Esophagus (tissue), 2 donors: Measurements from ENCODE around the gene LDHAL6B. TPM values are rescaled to one million over a fixed set of nuclear protein-coding genes. Genes with fewer than 3 reads are reported as not detected.

Source experiments
- H3K27ac ChIP-seq, 2 donors: one replicate each; pipeline ENCODE4 v1.5.1; 2013; ENCODE audit warnings: low read depth in 2 of 2, mild to moderate bottlenecking in 2 of 2, inconsistent platforms in 1 of 2, low read length in 1 of 2, moderate library complexity in 1 of 2
- H3K27me3 ChIP-seq, 2 donors: one replicate each; pipeline ENCODE4 v1.6.1; 2013; ENCODE audit warnings: low read length in 2 of 2, control low read depth in 1 of 2, mild to moderate bottlenecking in 1 of 2; ENCODE audit not compliant: insufficient read depth in 2 of 2, control insufficient read depth in 1 of 2
- H3K36me3 ChIP-seq, 2 donors: one replicate each; pipeline ENCODE4 v1.6.1; 2013; ENCODE audit warnings: low read length in 1 of 2; ENCODE audit not compliant: control insufficient read depth in 2 of 2, insufficient read depth in 2 of 2
- H3K4me1 ChIP-seq, 2 donors: one replicate each; pipeline ENCODE4 v1.6.1; 2013; ENCODE audit warnings: low read length in 1 of 2; ENCODE audit not compliant: control insufficient read depth in 2 of 2, insufficient read depth in 2 of 2
- H3K4me3 ChIP-seq, 2 donors: one replicate each; pipeline ENCODE4 v1.5.1; 2013; ENCODE audit warnings: low read length in 2 of 2, mild to moderate bottlenecking in 2 of 2, low read depth in 1 of 2, moderate library complexity in 1 of 2
- H3K9me3 ChIP-seq, 2 donors: one replicate each; pipeline ENCODE4 v1.6.1; 2013; ENCODE audit warnings: mild to moderate bottlenecking in 2 of 2, low read depth in 1 of 2, low read length in 1 of 2, moderate library complexity in 1 of 2; ENCODE audit not compliant: control insufficient read depth in 2 of 2, insufficient read depth in 1 of 2
- WGBS, 2 donors: extraction: QIAGEN DNeasy Blood & Tissue Kit; methylation state at CpG; one replicate each; pipeline ENCODE4 v1.1.7; 2013; 5-methylcytosine and 5-hydroxymethylcytosine counted together
- polyA plus RNA-seq, 2 donors: library from polyadenylated mRNA; stranded (reverse); fragments of 200-250 nt; gene quantifications; one replicate each; pipeline ENCODE4 v1.2.3, GENCODE V29; 2013
- donor health status: healthy with polysubstance abuse.
- donor health status: Bipolar disorder and iron deficiency.

The LDHAL6B gene
- polyA plus RNA-seq, 2 donors = not detected

DNA sequence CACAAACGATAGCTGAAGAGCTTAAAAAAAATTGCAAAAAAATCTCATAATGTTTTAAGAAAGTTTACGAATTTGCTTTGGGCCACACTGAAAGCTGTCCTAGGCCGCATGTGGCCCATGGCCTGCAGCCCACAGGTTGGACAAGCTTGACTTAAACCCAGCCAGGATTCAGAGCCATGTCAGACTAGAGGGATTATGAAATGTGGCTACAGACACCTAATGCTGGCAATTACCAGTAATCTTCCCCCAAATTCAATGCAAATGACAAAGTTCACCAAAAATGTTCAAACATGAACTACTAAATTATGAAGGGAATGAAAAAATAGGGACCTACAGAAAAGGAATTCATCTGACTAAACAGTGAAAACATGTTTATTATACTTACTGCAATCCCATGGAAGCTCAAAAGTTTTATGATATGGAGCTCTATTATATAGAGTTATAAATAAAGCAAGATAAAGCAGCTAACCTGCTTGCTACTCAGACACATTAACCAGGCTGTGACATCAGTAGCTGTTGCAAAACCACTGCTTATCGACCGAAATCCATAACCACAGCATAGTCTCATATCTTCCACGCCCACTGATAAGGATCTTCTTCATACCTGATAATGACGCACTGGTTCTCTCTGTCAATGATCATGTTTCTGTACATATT is 49.2 kb downstream of the LDHAL6B start:
- H3K27me3 ChIP-seq = no peaks in the 10 kb centered on the region
- no peaks in the 10 kb centered on the region for H3K9me3 ChIP-seq
- H3K27ac ChIP-seq = no peak overlapping the region
- H3K4me1 ChIP-seq = peaks cover 0 to 3% of the 10 kb centered on the region in 2 donors
- WGBS, 2 donors = 66 to 84% methylated on average over 7 of the region's 7 CpGs
- no peak overlapping the region for H3K4me3 ChIP-seq
- H3K36me3 ChIP-seq = no peaks in the 10 kb centered on the region

DNA sequence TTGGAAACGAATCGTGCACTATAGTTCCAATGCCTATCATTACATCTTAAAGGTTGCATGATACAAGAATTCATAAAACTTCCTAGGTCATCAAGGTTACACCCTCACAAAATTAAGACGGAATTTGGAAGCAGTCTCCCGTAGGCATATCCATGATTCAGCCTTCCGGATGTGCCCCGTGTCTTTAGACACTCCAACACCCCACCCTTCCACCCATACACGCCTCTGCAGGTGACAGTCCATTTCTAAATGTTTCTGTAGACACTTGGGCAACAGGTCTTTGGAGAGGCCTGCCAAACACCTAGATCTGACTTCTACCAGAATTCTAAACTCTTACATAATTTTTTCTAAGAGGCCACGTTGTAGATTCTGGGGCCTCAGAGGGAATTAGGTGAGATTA is 49.8 kb downstream of the LDHAL6B start:
- Histone ChIP-seq H3K27me3 (no peaks in the 10 kb centered on the region), H3K4me1 (peaks cover 0 to 2% of the 10 kb centered on the region in 2 donors), H3K36me3 (no peaks in the 10 kb centered on the region), H3K27ac (no peak overlapping the region), H3K9me3 (no peaks in the 10 kb centered on the region), H3K4me3 (no peak overlapping the region)
- WGBS, 2 donors = 59 to 61% methylated on average over 8 of the region's 8 CpGs

DNA sequence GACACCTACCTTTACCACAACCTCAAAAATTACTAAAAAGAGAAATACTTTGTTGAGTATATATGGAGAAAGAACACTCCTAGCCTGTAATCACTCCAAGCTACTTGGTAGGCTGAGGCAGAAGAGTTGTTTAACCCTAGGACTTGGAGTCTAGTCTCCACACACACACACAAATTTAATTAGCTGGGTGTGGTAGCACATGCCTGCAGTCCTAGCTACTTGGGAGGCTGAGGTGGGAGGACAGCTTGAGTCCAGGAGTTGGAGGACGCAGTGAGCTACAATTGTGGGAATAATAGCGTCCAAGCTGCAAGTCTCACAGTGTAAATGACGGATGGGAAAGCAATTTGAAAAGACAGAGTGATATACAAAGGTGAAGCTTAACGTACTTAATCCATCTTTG is 50.5 kb downstream of the LDHAL6B start:
- WGBS, 2 donors = 63 to 64% methylated on average over 4 of the region's 4 CpGs
- H3K9me3 ChIP-seq = no peaks in the 10 kb centered on the region
- peaks cover 0 to 2% of the 10 kb centered on the region in 2 donors for H3K4me1 ChIP-seq
- H3K27me3 ChIP-seq = no peaks in the 10 kb centered on the region
- no peak overlapping the region for H3K4me3 ChIP-seq
- H3K27ac ChIP-seq = no peak overlapping the region
- no peaks in the 10 kb centered on the region for H3K36me3 ChIP-seq

Other genes with a start within 250 kb of the LDHAL6B start
- gene RNF111, start 219.2 kb upstream of the LDHAL6B start, polyA plus RNA-seq = 1 to 10 TPM; 7.6 to 9.7 TPM
- 10 to 100 TPM in 1 of 2 donors, 1 to 10 TPM in 1; 5.9 to 19.3 TPM for gene CCNB2, start 101.7 kb upstream of the LDHAL6B start, polyA plus RNA-seq
- gene MYO1E, start 166.0 kb downstream of the LDHAL6B start, polyA plus RNA-seq = 10 to 100 TPM; 39.6 to 43.3 TPM
- under 1 TPM; 0.12 to 0.38 TPM for gene FAM81A, start 231.3 kb downstream of the LDHAL6B start, polyA plus RNA-seq